Measurements from ENCODE around the gene SPTB. TPM values are rescaled to one million over a fixed set of nuclear protein-coding genes. Genes with fewer than 3 reads are reported as not detected.

SPTB gene
- total RNA-seq, 1 experiment from 2014 or later: 2.3 TPM

- no TSS peak for BruUV-seq (replicated peaks)
- no peaks in the 10 kb centered on the region for H3K9me2 ChIP-seq (replicated peaks; ENCODE audit: low read length)
- no peaks in the 10 kb centered on the region for H3K36me3 ChIP-seq (ENCODE audit: low read depth, low read length)
- H3K27ac ChIP-seq (ENCODE audit: low read length): peak within 1 kb of the TSS; percentile 48
- CTCF ChIA-PET: interaction anchor here (0.7 to 1.3 kb wide), 3 partner anchors 16 to 70 kb away, joined by 3 to 6 read pairs (median 3); no protein-coding TSS in a partner anchor
- H3K9ac ChIP-seq (ENCODE audit: low read length): peak within 1 kb of the TSS; percentile 87
- H3K79me2 ChIP-seq (ENCODE audit: low read length): peaks cover 49% of the 10 kb centered on the region
- no peaks in the 10 kb centered on the region for H3K27me3 ChIP-seq (ENCODE audit: low read length)
- TF ChIP-seq EZH2phosphoT487 (IDR thresholded peaks at IDR 0.05; ENCODE audit: borderline replicate concordance, low read length) (no peak), EZH2 (IDR thresholded peaks at IDR 0.05; ENCODE audit: low read length, unreplicated experiment) (no peak), CTCF (conservative IDR thresholded peaks at IDR 0.05; ENCODE audit: low read depth, low read length) (no peak)
- intact Hi-C loops (cut with micrococcal nuclease): loop anchor here (2.0 kb wide), 1 partner anchor 59 kb away; no protein-coding TSS in a partner anchor
- H3K9me3 ChIP-seq (ENCODE audit: low read length): no peaks in the 10 kb centered on the region
- H2AFZ ChIP-seq (ENCODE audit: low read length): peak within 1 kb of the TSS; percentile 66
- H3K4me2 ChIP-seq (ENCODE audit: low read length): peak within 1 kb of the TSS; percentile 95
- DNase-seq: peak; percentile 82
- H3F3A ChIP-seq (ENCODE audit: low read length, unreplicated experiment): peaks cover 3% of the 10 kb centered on the region
- peak; percentile 62 for ATAC-seq
- H3K4me1 ChIP-seq (ENCODE audit: insufficient read depth, low read length): peaks cover 61% of the 10 kb centered on the region
- peaks cover 22% of the 10 kb centered on the region; the same call in 1 of the 2 replicates for H4K20me1 ChIP-seq (ENCODE audit: low read length)
- POLR2A ChIA-PET (ENCODE audit: unreplicated experiment): interaction anchor here (0.6 kb wide), 5 partner anchors 22 to 1512 kb away, joined by 3 to 9 read pairs (median 3); no protein-coding TSS in a partner anchor
- peak within 1 kb of the TSS; percentile 93 for H3K4me3 ChIP-seq (ENCODE audit: low read length)
Measured at GRCh38 chr14:64704143-64704742, 175.5 kb downstream of the SPTB start, which contains the start of gene PLEKHG3. TSS of gene PLEKHG3 (plus strand) at chr14:64704424. CDS start at chr14:64727632, 23,208 bp downstream.

GRCh38 chr14:64703395-64704142, 176.1 kb downstream of the SPTB start:
- peak overlapping the region; percentile 66 for H2AFZ ChIP-seq (ENCODE audit: low read length)
- ATAC-seq (peak; percentile 5), DNase-seq (peak; percentile 32)
- TSS peak; percentile 91 for BruUV-seq (replicated peaks)
- intact Hi-C loops (cut with micrococcal nuclease): loop anchor here (2.0 kb wide), 2 partner anchors 21 to 59 kb away; no protein-coding TSS in a partner anchor
- H3K36me3 ChIP-seq (ENCODE audit: low read depth, low read length): no peaks in the 10 kb centered on the region
- H3K9ac ChIP-seq (ENCODE audit: low read length): peak overlapping the region; percentile 87
- H3K4me2 ChIP-seq (ENCODE audit: low read length): peak overlapping the region; percentile 95
- H3K27ac ChIP-seq (ENCODE audit: low read length): peak overlapping the region; percentile 16; the same call in 1 of the 2 replicates
- no peaks in the 10 kb centered on the region for H3K9me2 ChIP-seq (replicated peaks; ENCODE audit: low read length)
- H3K9me3 ChIP-seq (ENCODE audit: low read length): no peaks in the 10 kb centered on the region
- POLR2A ChIA-PET (ENCODE audit: unreplicated experiment): interaction anchor here (0.6 kb wide), 5 partner anchors 22 to 1512 kb away, joined by 3 to 9 read pairs (median 3); no protein-coding TSS in a partner anchor
- H3F3A ChIP-seq (ENCODE audit: low read length, unreplicated experiment): peaks cover 3% of the 10 kb centered on the region
- CTCF ChIA-PET: interaction anchor here (0.6 to 1.1 kb wide), 2 partner anchors 13 to 22 kb away, joined by 3 read pairs; no protein-coding TSS in a partner anchor
- peaks cover 22% of the 10 kb centered on the region; the same call in 1 of the 2 replicates for H4K20me1 ChIP-seq (ENCODE audit: low read length)
- H3K4me3 ChIP-seq (ENCODE audit: low read length): peak overlapping the region; percentile 93
- H3K27me3 ChIP-seq (ENCODE audit: low read length): no peaks in the 10 kb centered on the region
- H3K79me2 ChIP-seq (ENCODE audit: low read length): peaks cover 42% of the 10 kb centered on the region
- TF ChIP-seq EZH2phosphoT487 (IDR thresholded peaks at IDR 0.05; ENCODE audit: borderline replicate concordance, low read length) (no peak), CTCF (conservative IDR thresholded peaks at IDR 0.05; ENCODE audit: low read depth, low read length) (no peak), EZH2 (IDR thresholded peaks at IDR 0.05; ENCODE audit: low read length, unreplicated experiment) (no peak)
- peaks cover 61% of the 10 kb centered on the region for H3K4me1 ChIP-seq (ENCODE audit: insufficient read depth, low read length)

Data from PC-3 (cell line).